ENCODE measurements around the gene ZC3H13. TPM values are rescaled to one million over a fixed set of nuclear protein-coding genes. Genes with fewer than 3 reads are reported as not detected.

ZC3H13 gene
- total RNA-seq, 1 experiment from 2014 or later: 36.9 TPM

GRCh38 chr13:45921162-45921736 is 131.3 kb downstream of the ZC3H13 start:
- H3K4me3 ChIP-seq: no peak overlapping the region
- TF ChIP-seq EZH2 (IDR thresholded peaks at IDR 0.05; ENCODE audit: low read depth) (no peak), CTCF (conservative IDR thresholded peaks at IDR 0.05) (no peak)
- POLR2A ChIA-PET (ENCODE audit: unreplicated experiment): no interaction called here
- H3K9me2 ChIP-seq (ENCODE audit: insufficient read depth): no peaks in the 10 kb centered on the region
- no peaks in the 10 kb centered on the region for H3K9me3 ChIP-seq (ENCODE audit: insufficient read depth, low read depth)
- H2AFZ ChIP-seq: no peak overlapping the region
- no peak overlapping the region for H3K27ac ChIP-seq
- no peaks in the 10 kb centered on the region for H3F3A ChIP-seq (ENCODE audit: insufficient read depth, low read depth)
- CTCF ChIA-PET: no interaction called here
- H4K20me1 ChIP-seq (ENCODE audit: insufficient read depth): no peaks in the 10 kb centered on the region
- intact Hi-C loops (cut with micrococcal nuclease; ENCODE audit: unreplicated experiment): no loop called here
- H3K79me2 ChIP-seq (ENCODE audit: low read depth): no peaks in the 10 kb centered on the region
- H3K27me3 ChIP-seq (ENCODE audit: insufficient read depth, low read depth): peaks cover 44% of the 10 kb centered on the region
- no peak overlapping the region for H3K4me2 ChIP-seq
- no peaks in the 10 kb centered on the region for H3K36me3 ChIP-seq (ENCODE audit: low read depth)
- no TSS peak for BruUV-seq (replicated peaks)
- no peaks in the 10 kb centered on the region for H3K4me1 ChIP-seq (replicated peaks; ENCODE audit: insufficient read depth)
- DNase-seq: no peak

GRCh38 chr13:45918597-45918996 is 133.9 kb downstream of the ZC3H13 start:
- Histone ChIP-seq H4K20me1 (ENCODE audit: insufficient read depth) (no peaks in the 10 kb centered on the region), H3K27me3 (ENCODE audit: insufficient read depth, low read depth) (peaks cover 31% of the 10 kb centered on the region), H2AFZ (no peak overlapping the region), H3F3A (ENCODE audit: insufficient read depth, low read depth) (no peaks in the 10 kb centered on the region), H3K27ac (no peak overlapping the region), H3K9me3 (ENCODE audit: insufficient read depth, low read depth) (no peaks in the 10 kb centered on the region), H3K4me3 (no peak overlapping the region), H3K36me3 (ENCODE audit: low read depth) (no peaks in the 10 kb centered on the region), H3K9me2 (ENCODE audit: insufficient read depth) (no peaks in the 10 kb centered on the region), H3K79me2 (ENCODE audit: low read depth) (no peaks in the 10 kb centered on the region), H3K4me2 (no peak overlapping the region), H3K4me1 (replicated peaks; ENCODE audit: insufficient read depth) (no peaks in the 10 kb centered on the region)
- no peak for DNase-seq
- intact Hi-C loops (cut with micrococcal nuclease; ENCODE audit: unreplicated experiment): no loop called here
- no peak for TF ChIP-seq EZH2 (IDR thresholded peaks at IDR 0.05; ENCODE audit: low read depth)
- TF ChIP-seq CTCF (conservative IDR thresholded peaks at IDR 0.05): no peak
- ChIA-PET POLR2A (ENCODE audit: unreplicated experiment) (no interaction called here), CTCF (no interaction called here)
- BruUV-seq (replicated peaks): no TSS peak

GRCh38 chr13:45917019-45917418 is 135.5 kb downstream of the ZC3H13 start:
- Histone ChIP-seq H3K4me1 (replicated peaks; ENCODE audit: insufficient read depth) (no peaks in the 10 kb centered on the region), H3K27me3 (ENCODE audit: insufficient read depth, low read depth) (peaks cover 23% of the 10 kb centered on the region), H3K9me3 (ENCODE audit: insufficient read depth, low read depth) (no peaks in the 10 kb centered on the region), H3K4me2 (no peak overlapping the region), H3F3A (ENCODE audit: insufficient read depth, low read depth) (no peaks in the 10 kb centered on the region), H3K27ac (no peak overlapping the region), H3K36me3 (ENCODE audit: low read depth) (no peaks in the 10 kb centered on the region), H4K20me1 (ENCODE audit: insufficient read depth) (no peaks in the 10 kb centered on the region), H3K4me3 (no peak overlapping the region), H2AFZ (no peak overlapping the region), H3K9me2 (ENCODE audit: insufficient read depth) (no peaks in the 10 kb centered on the region), H3K79me2 (ENCODE audit: low read depth) (no peaks in the 10 kb centered on the region)
- intact Hi-C loops (cut with micrococcal nuclease; ENCODE audit: unreplicated experiment): no loop called here
- DNase-seq: no peak
- ChIA-PET CTCF (no interaction called here), POLR2A (ENCODE audit: unreplicated experiment) (no interaction called here)
- TF ChIP-seq EZH2 (IDR thresholded peaks at IDR 0.05; ENCODE audit: low read depth): no peak
- TF ChIP-seq CTCF (conservative IDR thresholded peaks at IDR 0.05): no peak
- BruUV-seq (replicated peaks): no TSS peak
